ENCODE data around the gene LRRC38. TPM values are rescaled to one million over a fixed set of nuclear protein-coding genes. Genes with fewer than 3 reads are reported as not detected.
"Not testable (repeated sequence)": the region's sequence is repeated elsewhere in the genome, so short reads cannot be mapped to it uniquely, and the experiment has no call there.

Gene LRRC38, protein sequence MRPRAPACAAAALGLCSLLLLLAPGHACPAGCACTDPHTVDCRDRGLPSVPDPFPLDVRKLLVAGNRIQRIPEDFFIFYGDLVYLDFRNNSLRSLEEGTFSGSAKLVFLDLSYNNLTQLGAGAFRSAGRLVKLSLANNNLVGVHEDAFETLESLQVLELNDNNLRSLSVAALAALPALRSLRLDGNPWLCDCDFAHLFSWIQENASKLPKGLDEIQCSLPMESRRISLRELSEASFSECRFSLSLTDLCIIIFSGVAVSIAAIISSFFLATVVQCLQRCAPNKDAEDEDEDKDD
- not detected in 2 replicates for total RNA-seq
- not detected for polyA plus RNA-seq (2012)

DNA sequence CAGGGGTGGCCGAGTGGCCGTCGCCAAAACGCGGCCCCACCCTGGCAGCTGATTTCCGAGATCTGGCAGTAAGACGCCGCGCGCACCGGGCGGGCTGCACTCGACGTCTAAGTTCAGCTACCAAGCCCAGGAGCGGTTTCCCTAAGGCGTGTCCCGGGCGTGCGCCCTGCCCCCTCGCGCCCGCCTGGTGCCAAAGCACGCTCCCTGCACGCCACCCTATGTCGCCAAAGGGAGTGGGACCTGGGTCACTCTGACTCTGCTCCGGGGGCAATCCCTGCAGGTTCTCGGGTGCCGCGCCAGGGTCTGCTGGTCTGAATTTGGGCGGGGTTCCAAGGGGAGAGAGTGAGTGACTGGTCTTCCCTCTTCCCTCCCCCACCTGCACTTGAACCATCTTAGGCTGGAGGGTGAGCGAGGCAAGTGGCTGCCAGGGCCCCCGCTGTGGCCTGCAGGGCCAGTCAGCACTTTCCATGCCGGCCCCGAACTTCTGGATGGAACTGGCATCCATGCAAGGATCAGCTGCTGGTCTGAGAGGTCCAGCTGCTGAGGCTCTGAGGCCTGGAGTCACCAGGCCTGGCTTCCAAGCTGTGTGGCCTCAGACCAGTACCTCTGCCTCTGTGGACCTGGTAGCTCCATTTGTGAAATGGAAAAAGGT is at the start of gene LRRC38:
LRRC38 (minus strand) TSS at position 109 of the 652 bp plus-strand sequence. CDS start 410 bp downstream, outside the sequence.
- DNase-seq (ENCODE audit: low read depth), result no peak

DNA sequence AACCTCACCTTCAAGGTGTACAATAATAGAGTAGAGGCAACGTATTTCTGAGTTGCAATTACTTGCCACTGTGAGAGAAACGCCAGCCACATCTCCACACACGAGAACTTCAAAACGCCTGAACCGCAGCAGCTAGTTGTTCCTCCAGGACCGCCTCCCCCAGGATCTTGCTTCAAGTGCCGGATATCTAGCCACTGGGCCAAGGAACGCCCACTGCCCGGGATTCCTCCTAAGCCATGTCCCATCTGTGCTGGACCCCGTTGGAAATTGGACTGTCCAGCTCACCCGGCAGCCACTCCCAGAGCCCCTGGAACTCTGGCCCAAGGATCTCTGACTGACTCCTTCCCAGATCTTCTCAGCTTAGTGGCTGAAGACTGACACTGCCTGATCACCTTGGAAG is 49.2 kb upstream of the LRRC38 start:
- DNase-seq (ENCODE audit: low read depth), result not testable (repeated sequence)

DNA sequence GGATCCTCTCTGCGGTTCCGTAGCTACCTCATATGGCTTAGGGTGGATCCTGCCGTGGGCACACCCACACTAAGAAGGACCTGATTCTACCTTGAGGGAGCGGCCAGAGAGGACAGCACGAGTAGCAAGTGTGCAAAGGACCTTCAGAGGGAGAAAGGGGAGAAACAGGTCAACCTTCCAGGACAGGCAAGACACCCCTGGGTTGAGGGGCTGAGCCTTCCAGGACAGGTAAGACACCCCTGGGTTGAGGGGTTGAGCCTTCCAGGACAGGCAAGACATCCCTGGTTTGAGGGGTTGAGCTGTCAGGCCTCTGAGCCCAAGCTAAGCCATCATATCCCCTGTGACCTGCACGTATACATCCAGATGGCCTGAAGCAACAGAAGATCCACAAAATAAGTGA is 46.7 kb upstream of the LRRC38 start:
- no peak for DNase-seq (ENCODE audit: low read depth)

DNA sequence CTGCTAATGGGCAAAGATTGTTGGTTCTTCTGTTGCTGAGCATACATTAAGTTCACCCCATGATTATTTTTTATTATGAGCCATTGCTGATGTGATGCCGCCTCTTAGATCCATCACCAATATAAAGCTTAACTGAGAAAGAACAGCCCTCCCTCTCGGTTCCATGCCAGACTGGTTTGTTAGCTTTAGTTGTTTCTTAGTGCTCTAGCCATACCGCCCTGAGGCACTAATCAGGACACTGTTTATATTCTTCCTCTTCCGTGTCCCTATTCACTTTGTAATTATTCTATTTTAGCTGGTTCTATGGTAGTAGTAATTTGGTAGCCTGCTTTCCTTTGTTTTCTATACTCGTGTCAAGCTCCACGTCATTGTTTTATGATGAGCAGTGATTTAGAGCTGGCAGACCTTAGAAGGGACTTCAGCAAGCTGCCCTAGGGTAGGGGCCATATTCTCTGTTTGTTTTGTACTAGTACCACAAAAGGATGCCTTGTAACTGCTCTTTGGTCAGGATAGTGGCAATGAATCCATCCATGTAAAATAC is 42.5 kb upstream of the LRRC38 start:
- no peak for DNase-seq (ENCODE audit: low read depth)

DNA sequence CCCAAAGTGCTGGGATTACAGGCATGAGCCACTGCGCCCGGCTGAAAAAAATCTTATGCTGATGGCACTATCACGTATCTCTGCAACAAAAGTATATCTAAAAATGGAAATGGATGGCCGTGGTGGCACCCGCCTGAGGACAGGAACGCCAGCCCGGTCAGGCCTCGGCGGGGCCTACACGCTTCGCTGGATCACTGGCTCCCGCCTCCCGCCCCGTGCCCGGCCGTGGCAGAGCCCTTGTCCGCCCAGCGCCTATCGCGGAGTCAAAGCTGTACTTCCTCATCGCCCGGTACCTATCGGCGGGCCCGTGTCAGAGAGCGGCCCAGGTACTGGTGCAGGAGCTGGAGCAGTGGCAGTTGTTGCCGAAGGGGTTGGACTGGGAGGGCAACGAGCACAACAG is 41.0 kb upstream of the LRRC38 start:
- no peak for DNase-seq (ENCODE audit: low read depth)

DNA sequence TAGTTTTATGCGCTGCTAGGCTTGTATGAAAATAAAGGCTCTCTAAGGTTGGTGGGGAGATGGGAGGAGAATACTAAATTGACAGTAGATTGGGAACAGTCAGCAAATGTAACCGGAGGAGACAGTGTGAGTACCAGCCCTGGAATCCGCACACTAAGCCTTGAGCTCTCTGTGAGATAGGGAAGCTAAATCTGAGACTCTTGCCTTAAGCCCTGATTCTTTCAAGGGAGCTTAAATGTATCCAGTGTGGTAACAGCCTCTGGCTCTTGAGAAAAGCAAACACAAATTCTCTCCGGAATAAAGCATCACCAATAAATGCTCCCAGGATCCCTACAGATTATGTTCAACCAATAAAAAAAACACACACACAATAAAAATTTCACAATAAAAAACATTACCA is 36.9 kb upstream of the LRRC38 start:
- DNase-seq (ENCODE audit: low read depth), result peak; percentile 3

DNA sequence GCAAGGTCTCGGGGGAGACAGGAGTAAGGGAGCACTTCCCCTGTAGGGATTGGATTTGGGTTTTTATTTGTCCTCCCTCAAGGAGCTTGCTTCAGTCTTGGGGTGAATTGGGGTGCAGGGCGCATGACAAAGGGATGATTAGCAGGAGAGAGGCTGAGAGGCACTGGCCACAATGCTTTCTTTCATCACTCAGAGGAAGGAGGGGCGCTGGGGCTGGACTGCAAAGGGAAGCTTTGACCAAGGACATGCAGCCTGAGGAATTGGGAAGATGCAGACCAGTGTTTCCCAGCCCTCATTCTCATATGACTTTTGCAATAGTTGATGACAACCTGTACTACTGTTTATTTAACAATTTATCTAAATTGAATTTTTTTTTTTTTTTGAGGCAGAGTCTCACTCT is 35.7 kb upstream of the LRRC38 start:
- no peak for DNase-seq (ENCODE audit: low read depth)

DNA sequence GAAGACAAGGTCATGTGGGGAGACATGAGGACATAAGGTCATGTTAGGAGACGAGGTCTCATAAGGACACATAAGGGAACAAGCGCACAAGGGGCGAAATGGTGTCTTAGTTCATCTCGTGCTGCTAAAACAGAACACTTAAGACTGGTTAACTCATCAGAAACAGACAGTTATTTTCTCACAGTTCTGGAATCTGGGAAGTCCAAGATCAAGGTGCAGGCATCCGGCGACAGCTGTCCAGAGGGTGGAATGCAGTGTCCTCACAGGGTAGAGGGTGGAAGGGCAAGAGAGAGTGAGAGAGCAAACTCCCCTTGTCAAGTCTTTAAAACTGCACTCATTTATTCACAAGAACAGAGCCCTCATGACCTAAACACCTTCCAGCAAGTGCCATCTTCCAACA is 35.2 kb upstream of the LRRC38 start:
- no peak for DNase-seq (ENCODE audit: low read depth)

DNA sequence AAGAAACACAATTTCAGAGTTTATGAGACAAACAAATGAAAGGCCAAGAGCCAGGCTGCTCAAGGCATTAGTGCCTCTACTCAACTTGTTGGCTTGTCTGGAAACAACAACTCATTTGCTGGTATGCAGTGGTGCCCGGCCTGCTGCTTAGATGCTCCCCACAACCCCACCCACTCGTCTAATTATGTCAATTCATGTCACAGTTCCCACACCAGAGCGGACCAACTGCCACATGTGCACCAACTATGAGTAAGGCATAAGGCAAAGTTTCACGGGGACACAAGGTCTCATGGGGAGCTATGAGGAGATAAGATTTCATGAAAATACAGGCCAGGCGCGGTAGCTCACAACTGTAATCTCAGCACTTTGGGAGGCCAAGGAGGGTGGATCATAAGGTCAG is 34.5 kb upstream of the LRRC38 start:
- no peak for DNase-seq (ENCODE audit: low read depth)

DNA sequence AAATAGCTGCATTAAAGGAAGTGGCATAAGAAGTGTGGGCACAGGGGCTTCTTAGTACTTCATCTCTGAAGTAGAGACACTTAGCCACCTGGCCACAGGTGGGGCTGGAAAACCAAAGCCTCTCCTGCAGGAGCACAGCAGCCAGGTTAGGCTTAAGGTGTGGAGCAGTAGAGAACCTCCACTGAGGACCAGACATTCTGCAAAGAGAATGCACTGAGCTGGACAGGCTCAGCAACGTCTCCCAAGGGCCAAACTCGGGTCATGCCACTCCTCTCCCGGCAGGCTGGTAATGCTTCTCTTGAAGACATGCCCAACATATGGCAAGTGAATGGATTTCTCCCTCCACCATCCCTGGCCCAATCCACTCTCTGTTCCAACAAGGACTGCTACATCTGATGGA is 33.0 kb upstream of the LRRC38 start:
- no peak for DNase-seq (ENCODE audit: low read depth)

DNA sequence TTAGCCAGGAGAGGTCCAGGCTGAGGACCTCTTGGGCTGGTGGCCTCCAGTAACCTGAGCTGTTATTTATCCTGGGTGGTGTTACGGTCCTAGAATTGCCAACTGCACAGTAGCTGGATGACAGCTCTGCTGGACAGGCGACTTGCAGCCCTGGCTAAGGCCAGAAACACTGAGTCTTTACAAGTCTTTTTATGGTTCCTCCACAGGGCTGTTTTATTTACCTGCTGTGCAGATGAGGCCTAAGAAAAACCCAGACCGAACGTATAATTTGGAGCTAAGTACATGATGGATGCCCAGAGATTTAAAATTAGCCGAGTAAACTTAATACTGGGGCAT is 30.4 kb upstream of the LRRC38 start:
- no peak for DNase-seq (ENCODE audit: low read depth)

DNA sequence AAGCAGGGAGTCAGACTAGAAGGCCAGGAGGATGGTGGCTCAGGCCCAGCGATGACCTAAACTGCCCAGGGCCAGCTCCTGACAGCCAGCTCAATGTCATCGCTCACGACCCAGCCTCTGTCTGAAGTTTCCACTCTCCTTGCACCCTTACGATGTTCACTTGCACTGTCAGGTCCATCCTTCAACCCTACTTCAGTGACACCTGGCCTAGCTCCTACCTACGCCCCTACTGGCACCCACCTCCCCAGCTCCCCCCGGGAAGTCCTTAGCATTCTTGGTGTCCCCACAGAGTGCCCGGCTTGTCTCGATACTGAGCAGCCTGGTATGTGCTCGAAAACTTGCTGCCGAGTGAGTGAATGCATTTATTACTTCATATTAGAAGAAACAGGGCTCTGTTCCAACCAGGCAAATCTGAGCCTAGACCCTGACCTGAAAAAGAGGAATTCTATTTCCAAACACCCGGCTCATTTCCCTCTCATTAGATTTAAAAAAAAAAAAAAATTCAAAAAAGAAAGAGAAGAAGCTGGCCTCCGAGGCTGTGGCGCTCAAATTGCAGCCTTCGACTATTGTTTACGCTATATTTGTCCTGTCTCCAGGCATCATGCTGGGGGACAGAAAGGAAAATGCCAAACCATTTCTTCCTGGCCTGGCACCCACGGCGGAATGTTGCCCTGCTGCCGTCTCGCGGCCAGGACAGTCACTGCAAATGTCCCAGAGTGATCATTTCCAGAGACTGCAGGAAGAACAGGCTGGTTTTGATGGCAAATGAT is 29.8 kb upstream of the LRRC38 start:
- peak; percentile 3 for DNase-seq (ENCODE audit: low read depth)

DNA sequence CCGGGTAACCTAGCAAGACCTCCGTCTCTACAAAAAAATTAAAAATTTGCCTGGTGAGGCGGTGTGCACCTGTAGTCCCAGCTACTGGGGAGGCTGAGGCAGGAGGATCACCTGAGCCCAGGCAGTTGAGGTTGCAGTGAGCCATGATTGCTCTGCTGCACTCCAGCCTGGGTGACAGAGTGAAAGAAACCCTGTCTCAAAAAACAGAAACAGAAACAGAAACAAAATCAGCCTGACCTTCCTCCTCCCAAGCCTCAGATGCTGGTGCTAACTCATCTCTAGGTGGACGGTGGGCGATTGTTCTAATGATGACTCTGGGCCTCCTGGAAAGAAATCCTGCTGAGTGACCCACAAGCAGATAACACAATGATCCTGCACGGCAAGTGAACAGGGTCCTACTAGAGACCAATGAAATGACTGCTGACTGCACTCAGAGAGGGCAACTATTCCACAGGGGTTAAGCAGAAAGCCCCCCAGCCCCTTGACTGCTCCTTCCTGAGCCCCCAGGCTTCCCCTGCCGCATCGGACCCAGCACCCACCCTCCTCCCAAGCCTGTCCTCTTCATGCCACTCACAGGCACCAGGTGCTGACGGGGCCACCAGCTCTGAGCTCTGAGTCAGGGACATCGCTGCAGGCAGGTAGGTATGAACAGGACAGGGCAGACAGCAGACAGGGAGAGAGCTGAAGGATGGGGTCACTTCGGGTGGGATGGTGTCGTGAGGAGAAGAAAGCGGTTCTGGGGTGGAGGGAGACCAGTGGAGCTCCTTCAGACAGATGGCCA is 27.8 kb upstream of the LRRC38 start:
- no peak for DNase-seq (ENCODE audit: low read depth)

DNA sequence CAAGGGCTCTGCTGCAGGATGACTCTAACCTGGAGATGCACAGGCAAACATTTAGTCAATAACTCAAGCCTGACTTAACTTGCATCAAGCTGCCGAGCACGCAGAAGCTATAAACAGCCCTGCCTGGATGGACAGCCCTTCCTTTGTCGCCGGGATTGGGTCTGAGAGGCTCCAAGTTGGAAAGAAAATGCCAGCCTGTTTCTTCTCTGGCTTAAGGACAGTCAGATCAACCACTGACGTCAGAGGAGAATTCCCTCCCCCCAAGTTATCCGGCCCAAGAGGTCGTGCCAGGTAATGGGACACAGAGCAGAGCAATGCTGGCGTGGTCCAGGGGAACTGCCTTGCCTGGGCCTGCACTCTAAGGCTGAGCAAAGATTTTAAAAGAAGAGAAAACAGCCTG is 27.1 kb upstream of the LRRC38 start:
- DNase-seq (ENCODE audit: low read depth), result no peak

DNA sequence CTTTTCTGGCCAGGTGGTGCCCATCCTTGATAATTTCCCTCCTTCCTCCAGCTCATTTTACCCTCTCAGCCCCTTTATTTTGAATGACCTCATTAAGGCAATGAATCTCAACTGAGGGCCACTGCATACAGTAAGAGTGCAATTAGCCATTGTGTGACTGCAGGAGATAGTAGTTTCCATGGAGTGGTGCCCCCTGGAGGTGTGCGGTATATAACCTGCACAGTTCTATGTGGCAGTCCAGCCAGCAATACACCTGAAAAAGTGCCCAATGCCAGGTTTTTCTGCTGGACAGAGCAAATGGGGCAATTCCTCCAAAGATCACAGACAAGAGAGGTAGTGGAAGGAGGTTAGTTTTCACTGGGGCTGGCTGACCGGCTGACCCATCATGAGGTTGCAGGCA is 25.9 kb upstream of the LRRC38 start:
- DNase-seq (ENCODE audit: low read depth), result no peak

DNA sequence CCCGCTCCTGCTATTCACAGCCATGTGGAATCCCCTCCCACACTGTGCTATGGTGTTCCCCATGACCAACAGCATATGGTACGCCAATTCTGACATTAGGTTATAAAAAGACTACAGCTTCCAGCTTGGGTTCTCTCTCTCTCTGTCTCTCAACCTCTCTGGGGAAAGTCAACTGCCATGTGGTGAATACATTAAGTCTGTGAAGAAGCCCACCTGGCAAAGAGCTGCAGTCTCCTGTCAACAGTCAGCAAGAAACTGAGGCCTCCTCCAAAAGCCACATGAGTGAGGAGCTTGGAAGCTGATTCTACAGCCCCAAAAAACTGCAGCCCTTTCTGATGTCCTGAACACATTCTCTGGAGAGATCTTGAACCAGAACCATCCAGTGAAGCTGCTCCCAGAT is 25.0 kb upstream of the LRRC38 start:
- DNase-seq (ENCODE audit: low read depth), result no peak

DNA sequence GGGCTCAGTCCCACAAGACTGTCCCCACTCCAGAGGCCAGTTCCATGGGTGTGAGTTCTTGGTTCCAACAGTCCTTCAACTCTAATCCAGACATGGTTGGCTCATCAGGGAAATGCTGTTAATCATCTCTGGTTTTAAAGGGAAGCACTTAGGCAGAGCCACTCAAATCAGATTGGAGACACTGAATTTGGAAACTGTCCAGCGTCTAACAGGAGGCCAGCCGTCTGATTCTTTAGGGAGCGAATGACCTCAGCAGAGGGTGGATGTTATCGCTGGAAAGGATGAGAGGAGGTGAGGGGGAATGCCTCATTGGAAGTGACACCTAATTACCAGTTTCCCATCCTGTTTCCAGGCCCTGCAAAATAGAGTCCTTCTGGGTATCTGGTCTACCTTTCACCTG is 22.8 kb upstream of the LRRC38 start:
- no peak for DNase-seq (ENCODE audit: low read depth)

DNA sequence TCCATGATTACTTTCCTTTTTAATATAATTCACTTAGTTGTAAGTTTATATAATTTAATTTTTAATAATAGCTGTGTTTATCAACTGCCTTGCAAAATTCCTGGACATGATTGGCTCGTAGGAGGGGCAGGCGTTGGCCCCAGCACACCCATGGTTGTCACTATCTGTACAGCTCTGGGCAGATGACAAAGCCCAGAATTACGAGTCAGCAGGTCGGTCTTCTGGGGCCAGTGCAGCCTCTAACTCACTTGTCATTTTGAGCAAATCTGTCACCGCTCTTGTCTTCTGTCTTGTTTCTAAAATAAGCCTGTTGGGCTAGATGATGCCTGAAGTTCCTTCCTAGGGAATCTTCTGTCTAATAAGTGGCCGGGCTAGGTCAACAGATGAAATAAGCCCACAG is 21.4 kb upstream of the LRRC38 start:
- DNase-seq (ENCODE audit: low read depth), result no peak

DNA sequence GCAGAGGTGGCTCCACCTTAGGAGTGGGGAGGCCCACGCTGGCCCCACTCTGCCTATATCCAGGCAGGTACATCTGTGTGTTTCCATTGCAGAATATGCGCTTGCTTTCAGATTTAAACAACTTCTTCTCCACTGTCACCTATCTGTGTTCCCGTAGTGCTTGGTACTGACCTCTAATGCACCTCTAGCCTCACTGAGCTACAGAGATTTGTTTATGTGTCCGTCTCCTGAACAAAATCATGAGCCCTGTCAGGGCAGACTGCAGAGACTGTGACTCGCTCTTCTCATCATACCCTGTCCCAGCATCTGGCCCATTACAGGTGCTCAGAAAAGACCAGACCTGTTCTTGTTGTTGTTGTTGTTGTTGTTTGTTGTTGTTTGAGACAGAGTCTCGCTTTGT is 14.5 kb upstream of the LRRC38 start:
- DNase-seq (ENCODE audit: low read depth), result no peak

DNA sequence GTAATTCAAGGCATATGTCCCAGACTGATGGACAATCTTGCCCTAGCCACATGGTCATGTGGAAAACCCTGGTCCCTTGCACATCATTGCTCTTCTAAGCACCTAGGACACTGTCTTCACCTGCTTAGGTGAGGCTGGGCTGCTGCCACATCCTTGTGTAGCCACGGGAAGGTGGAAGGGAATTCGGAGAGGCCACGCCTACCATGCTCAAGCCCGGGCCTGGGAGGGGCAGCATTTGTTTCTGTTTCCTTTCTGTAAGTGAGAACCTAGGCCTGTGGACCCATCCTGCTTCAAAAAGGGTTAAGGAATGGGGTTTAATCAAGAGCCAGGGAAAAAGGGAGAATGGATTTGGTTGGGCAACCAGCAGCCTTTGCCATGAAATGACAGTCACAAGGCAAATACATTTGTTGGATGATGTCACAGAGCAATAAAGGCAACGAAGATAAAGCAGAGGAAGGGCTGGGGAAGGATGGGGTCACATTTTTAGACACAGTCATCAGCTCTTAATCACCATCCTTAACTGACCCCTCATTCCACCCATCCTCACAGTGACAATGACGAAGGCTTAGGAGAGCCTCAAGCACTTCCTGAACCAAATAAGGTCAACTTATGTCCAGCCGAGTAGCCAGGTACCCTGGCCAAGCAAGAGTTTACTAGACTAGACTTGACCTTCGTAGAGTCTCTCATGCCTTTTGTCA is 10.1 kb upstream of the LRRC38 start:
- no peak for DNase-seq (ENCODE audit: low read depth)

DNA sequence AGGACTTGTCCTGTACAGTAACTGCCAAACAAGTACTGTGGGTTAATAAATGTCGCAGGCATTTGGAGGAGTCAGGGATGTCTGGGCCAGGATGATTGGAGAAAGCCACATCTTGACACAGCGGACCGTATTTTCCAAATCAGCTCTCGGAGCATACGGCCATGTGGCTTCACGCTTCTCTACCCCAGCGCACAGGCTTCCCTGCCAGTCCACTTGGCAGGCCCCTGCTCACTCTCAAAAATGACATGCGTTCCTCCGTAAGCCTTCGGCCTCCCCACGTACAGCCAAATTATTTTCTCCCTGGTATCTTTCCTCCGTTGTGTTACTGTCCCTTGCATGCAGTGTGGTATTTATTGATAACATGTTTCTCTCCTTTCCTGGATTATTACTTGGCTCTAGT is 7.2 kb upstream of the LRRC38 start:
- DNase-seq (ENCODE audit: low read depth), result no peak
